Measurements from ENCODE around the gene PPIL4. TPM values are rescaled to one million over a fixed set of nuclear protein-coding genes. Genes with fewer than 3 reads are reported as not detected.

PPIL4 gene
- total RNA-seq, result 10 to 100 TPM; 10.1 to 30.5 (median 19.0) TPM

GRCh38 chr6:149545754-149546471, at the start of gene PPIL4:
Gene PPIL4, minus strand, starts transcription at chr6:149546043. Its CDS starts 38 bp downstream, at chr6:149546005.
- intact Hi-C loops (cut with DNase I; ENCODE audit: low total_unique reads) (no loop called here), in situ Hi-C loops (cut with MboI; ENCODE audit: low pct_ligation_motif_present in 1 of 4, low pct_unique_long_range_greater_than_20kb in 1 of 4, low sequenced_read_pairs in 3 of 4) (no loop called here)
- H3K27ac ChIP-seq, result peak within 1 kb of the TSS; percentile 94 to 99 (median 96)
- TF ChIP-seq CTCF (IDR thresholded peaks at IDR 0.05) (peak; percentile 80 to 97 (median 87)), POLR2A (IDR thresholded peaks at IDR 0.05) (peak; percentile 86), EP300 (IDR thresholded peaks at IDR 0.05; ENCODE audit: low read depth) (peak; percentile 11), POLR2AphosphoS5 (IDR thresholded peaks at IDR 0.05) (peak; percentile 93 to 96 (median 95))
- peak; percentile 97 for DNase-seq
- H3K9me3 ChIP-seq, result no peaks in the 10 kb centered on the region
- no peaks in the 10 kb centered on the region for H3K27me3 ChIP-seq
- H3K4me1 ChIP-seq, result peaks cover 6 to 35% (median 21%) of the 10 kb centered on the region in 4 donors
- WGBS, 2 donors (ENCODE audit: low coverage in 1 of 2), result 1% methylated on average over 65 of the region's 71 CpGs; no CpG with 5 or more reads in 1 of the 2 donors
- peaks cover 0 to 2% (median under 1%) of the 10 kb centered on the region in 4 donors for H3K36me3 ChIP-seq
- peak within 1 kb of the TSS; percentile 64 to 88 (median 70) for H3K4me3 ChIP-seq

GRCh38 chr6:149593408-149593807, 47.6 kb upstream of the PPIL4 start:
- no peaks in the 10 kb centered on the region for H3K9me3 ChIP-seq
- TF ChIP-seq POLR2AphosphoS5 (IDR thresholded peaks at IDR 0.05), result no peak
- no peak for TF ChIP-seq EP300 (IDR thresholded peaks at IDR 0.05; ENCODE audit: low read depth)
- TF ChIP-seq POLR2A (IDR thresholded peaks at IDR 0.05), result no peak
- no peak for TF ChIP-seq CTCF (IDR thresholded peaks at IDR 0.05)
- H3K4me3 ChIP-seq, result no peak overlapping the region
- H3K27ac ChIP-seq, result no peak overlapping the region
- no peaks in the 10 kb centered on the region for H3K4me1 ChIP-seq
- H3K36me3 ChIP-seq, result peaks cover 0 to 42% (median 18%) of the 10 kb centered on the region in 4 donors
- H3K27me3 ChIP-seq, result no peaks in the 10 kb centered on the region
- in situ Hi-C loops (cut with MboI; ENCODE audit: low pct_ligation_motif_present in 1 of 4, low pct_unique_long_range_greater_than_20kb in 1 of 4, low sequenced_read_pairs in 3 of 4), result no loop called here
- DNase-seq, result no peak
- intact Hi-C loops (cut with DNase I; ENCODE audit: low total_unique reads), result no loop called here
- 100% methylated on average over 1 of the region's 1 CpG for WGBS, 2 donors (ENCODE audit: low coverage in 1 of 2)

GRCh38 chr6:149592983-149593382, 47.1 kb upstream of the PPIL4 start:
- in situ Hi-C loops (cut with MboI; ENCODE audit: low pct_ligation_motif_present in 1 of 4, low pct_unique_long_range_greater_than_20kb in 1 of 4, low sequenced_read_pairs in 3 of 4), result no loop called here
- TF ChIP-seq POLR2AphosphoS5 (IDR thresholded peaks at IDR 0.05) (no peak), POLR2A (IDR thresholded peaks at IDR 0.05) (no peak)
- Histone ChIP-seq H3K4me1 (no peaks in the 10 kb centered on the region), H3K9me3 (no peaks in the 10 kb centered on the region), H3K27ac (no peak overlapping the region), H3K36me3 (peaks cover 0 to 40% (median 18%) of the 10 kb centered on the region in 4 donors), H3K27me3 (no peaks in the 10 kb centered on the region), H3K4me3 (no peak overlapping the region)
- DNase-seq, result no peak
- intact Hi-C loops (cut with DNase I; ENCODE audit: low total_unique reads), result no loop called here
- 98 to 100% methylated on average over 2 of the region's 2 CpGs for WGBS, 2 donors (ENCODE audit: low coverage in 1 of 2)

- H3K9me3 ChIP-seq, result no peaks in the 10 kb centered on the region
- WGBS, 2 donors (ENCODE audit: low coverage in 1 of 2), result 92% methylated on average over 2 of the region's 2 CpGs; no CpG with 5 or more reads in 1 of the 2 donors
- H3K27ac ChIP-seq, result no peak overlapping the region
- no peak overlapping the region for H3K4me3 ChIP-seq
- no peaks in the 10 kb centered on the region for H3K27me3 ChIP-seq
- intact Hi-C loops (cut with DNase I; ENCODE audit: low total_unique reads) (no loop called here), in situ Hi-C loops (cut with MboI; ENCODE audit: low pct_ligation_motif_present in 1 of 4, low pct_unique_long_range_greater_than_20kb in 1 of 4, low sequenced_read_pairs in 3 of 4) (no loop called here)
- TF ChIP-seq EP300 (IDR thresholded peaks at IDR 0.05; ENCODE audit: low read depth), result no peak
- no peak for TF ChIP-seq CTCF (IDR thresholded peaks at IDR 0.05)
- no peak for TF ChIP-seq POLR2AphosphoS5 (IDR thresholded peaks at IDR 0.05)
- TF ChIP-seq POLR2A (IDR thresholded peaks at IDR 0.05), result no peak
- H3K4me1 ChIP-seq, result no peaks in the 10 kb centered on the region
- peaks cover 0 to 54% (median 22%) of the 10 kb centered on the region in 4 donors for H3K36me3 ChIP-seq
- no peak for DNase-seq
Measured at GRCh38 chr6:149586149-149586548, 40.3 kb upstream of the PPIL4 start.

Data from transverse colon (tissue), 4 donors.